Hepatocyte (in vitro differentiated cells): ENCODE results near the gene C1orf87.

Experiments used
- EZH2 ChIP-seq: fragments of 200-600 bp; sonication (generic); IDR thresholded peaks from 2 replicates; pipeline ENCODE4 v1.6.1; 2016; ENCODE audit warnings: antibody characterized with exemption, mild to moderate bottlenecking, borderline replicate concordance
- TF ChIP-seq, protein P1 (sequence below): fragments of 200-600 bp; sonication (generic); IDR thresholded peaks from 2 replicates; pipeline ENCODE4 v1.5.1; 2016; ENCODE audit warnings: antibody characterized with exemption, mild to moderate bottlenecking; ENCODE audit not compliant: poor library complexity

- TF ChIP-seq, protein P1, sequence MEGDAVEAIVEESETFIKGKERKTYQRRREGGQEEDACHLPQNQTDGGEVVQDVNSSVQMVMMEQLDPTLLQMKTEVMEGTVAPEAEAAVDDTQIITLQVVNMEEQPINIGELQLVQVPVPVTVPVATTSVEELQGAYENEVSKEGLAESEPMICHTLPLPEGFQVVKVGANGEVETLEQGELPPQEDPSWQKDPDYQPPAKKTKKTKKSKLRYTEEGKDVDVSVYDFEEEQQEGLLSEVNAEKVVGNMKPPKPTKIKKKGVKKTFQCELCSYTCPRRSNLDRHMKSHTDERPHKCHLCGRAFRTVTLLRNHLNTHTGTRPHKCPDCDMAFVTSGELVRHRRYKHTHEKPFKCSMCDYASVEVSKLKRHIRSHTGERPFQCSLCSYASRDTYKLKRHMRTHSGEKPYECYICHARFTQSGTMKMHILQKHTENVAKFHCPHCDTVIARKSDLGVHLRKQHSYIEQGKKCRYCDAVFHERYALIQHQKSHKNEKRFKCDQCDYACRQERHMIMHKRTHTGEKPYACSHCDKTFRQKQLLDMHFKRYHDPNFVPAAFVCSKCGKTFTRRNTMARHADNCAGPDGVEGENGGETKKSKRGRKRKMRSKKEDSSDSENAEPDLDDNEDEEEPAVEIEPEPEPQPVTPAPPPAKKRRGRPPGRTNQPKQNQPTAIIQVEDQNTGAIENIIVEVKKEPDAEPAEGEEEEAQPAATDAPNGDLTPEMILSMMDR = no peak
- TF ChIP-seq EZH2 = no peak
These were observed 38.6 kb downstream of the C1orf87 start for GRCh38 chr1:60034999-60035398.
